Measurements from ENCODE around the gene SLFN12L.
A peak's percentile ranks its signal among the peaks of the same experiment; 100 is the strongest.

SLFN12L gene

GRCh38 chr17:35428229-35428628, 109.2 kb downstream of the SLFN12L start:
- peak in 2 of 5 experiments; percentile 10 to 44 for DNase-seq

- DNase-seq = no peak
Observed at GRCh38 chr17:35423761-35424160, 113.7 kb downstream of the SLFN12L start.
